Activated T-cell treated with anti-CD3 and anti-CD28 coated beads for 48 hours (primary cell): ENCODE measurements around the gene GP5.

Experiments used
- DNase-seq: peaks from one replicate; pipeline ENCODE4 v3.0.0-alpha.2; 2020; ENCODE audit warnings: low read depth

Gene GP5

DNA sequence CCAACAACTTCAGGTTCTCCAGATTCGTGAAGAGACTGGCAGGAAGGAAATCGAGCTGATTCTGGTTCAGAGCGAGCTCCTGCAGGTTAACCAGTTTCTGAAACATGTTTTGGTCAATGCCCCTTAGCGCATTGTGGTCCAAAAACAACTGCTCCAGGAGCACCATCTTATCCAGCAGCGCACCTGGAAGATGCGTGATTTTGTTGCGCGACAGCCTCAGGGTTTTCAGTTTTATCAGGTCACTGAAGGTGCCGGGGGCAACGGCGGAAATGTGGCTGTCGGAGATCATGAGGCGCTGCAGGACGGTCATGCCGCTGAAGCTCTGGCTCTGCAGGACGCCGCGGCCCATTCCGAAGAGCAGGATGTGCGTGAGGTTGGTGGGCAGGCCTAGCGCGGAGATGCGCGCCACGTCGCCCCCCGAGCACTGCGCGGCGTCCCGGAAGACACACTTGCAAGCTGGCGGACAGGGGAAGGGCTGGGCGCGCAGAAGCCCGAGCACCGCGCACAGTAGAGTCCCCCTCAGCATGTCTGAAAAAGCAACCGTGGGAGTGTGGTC is 1.2 kb downstream of the GP5 start:
- peak; percentile 27 for DNase-seq

- DNase-seq: peak; percentile 23
Measured at GRCh38 chr3:194396859-194397756, 2.0 kb downstream of the GP5 start.

GRCh38 chr3:194396539-194396858 is 2.6 kb downstream of the GP5 start:
- DNase-seq: no peak

GRCh38 chr3:194395778-194396538 is 3.1 kb downstream of the GP5 start:
- DNase-seq: peak; percentile 43

- no peak for DNase-seq
Measured at GRCh38 chr3:194395212-194395611, 3.9 kb downstream of the GP5 start.

- no peak for DNase-seq
Measured at GRCh38 chr3:194392576-194392975, 6.5 kb downstream of the GP5 start.

- no peak for DNase-seq
Measured at GRCh38 chr3:194390835-194391234, 8.2 kb downstream of the GP5 start.

DNA sequence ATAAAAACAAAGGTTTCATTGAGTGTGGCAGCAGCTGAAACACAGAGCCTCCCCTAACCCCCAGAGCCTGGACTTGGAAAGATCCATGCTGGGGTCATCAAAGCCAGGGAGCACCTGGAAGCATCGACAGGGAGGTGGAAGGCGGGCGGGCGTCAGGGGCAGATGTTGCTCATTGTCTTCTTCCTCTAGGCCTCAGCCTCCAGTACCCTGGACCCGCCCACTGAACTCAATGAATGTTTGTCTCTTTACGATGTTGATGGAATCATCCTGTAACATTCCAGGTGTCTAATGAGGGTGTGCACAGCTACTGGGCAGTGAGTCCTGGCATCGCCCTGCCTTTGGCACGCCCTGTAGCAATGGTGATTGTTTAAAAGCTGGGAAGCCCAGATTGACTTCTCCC is 9.8 kb downstream of the GP5 start:
- no peak for DNase-seq

DNA sequence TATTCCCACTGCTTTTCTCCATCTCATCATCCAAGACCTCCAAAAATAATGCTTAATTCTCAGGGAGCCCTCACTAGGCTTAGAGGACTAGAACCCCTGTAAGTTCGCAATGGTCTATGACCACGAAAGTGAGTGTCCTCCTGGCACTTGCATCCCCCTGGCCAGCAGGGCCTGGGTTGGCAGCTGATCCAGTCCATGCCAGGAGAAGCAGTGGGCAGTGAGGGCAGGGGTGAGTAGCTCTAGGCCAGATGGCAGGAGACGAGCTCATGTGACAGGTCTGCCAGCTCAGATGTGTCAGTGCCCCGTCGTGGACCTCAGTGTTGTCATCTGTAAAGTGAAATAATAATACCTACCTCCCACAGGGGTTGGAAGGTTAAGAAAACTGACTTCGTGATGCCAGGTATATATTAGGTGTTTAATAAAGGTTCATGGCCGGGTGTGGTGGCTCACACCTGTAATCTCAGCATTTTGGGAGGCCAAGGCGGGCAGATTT is 11.1 kb downstream of the GP5 start:
- DNase-seq: no peak

DNA sequence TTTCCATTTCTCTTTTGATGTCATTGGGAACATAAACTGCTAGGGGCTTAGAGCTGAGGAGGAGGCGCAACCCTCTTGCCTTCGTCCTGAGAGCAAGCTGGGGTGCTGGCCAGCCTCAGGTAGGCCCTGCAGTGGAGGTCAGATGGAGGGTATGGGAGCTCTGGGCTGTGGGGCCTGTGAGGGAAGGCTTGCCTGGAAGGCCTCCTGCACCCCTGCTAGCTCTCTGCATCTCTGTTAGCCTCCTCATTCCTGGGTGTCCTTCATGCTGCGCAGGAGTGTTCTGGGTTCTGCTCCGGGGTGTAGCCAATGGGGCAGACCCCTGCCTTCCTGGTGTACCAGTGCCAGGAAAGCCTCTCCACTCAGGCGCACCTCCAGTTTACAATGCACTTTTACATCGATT is 11.8 kb downstream of the GP5 start:
- no peak for DNase-seq

- DNase-seq: no peak
Measured at GRCh38 chr3:194386648-194387047, 12.4 kb downstream of the GP5 start.

DNA sequence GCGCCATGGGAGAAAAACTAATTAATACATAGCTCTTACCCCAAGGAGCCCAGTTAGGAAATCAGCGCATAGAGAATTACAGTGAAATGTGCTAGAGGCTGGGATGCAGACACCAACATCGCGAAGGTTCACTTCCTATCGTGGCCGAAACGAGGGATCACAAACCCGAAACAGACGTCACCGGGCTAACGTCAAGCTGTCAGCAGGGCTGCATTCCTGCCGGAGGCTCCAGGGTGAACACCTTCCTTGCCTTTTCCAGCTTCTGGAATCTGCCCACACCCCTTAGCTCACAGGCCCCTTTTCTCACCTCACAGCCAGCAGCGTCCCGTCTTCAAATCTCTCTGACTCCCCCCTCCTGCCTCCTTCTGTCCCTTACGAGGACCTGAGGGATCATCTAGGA is 13.0 kb downstream of the GP5 start:
- DNase-seq: no peak

GRCh38 chr3:194384569-194385001 is 14.5 kb downstream of the GP5 start:
- DNase-seq: no peak

DNA sequence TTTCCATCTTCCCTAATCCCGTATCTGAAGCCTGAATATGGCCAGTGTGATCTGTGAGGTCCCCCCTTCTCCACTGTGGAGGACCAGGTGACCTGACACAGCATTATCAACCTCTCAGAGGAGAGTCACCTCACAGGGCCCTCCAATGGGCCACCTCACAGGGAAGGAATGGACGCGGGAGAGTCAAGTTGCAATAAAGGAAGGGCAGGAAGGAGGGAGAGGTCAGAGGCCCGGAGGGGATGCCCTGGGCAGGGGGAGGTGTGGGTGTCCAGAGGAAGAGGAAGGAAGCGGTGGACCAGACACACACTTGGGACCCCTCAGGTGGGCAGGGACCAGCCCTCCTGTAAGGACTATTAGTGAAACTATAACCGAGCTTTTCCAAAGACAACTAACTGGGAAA is 14.9 kb downstream of the GP5 start:
- DNase-seq: no peak

- DNase-seq: no peak
Measured at GRCh38 chr3:194383276-194383940, 15.7 kb downstream of the GP5 start.

GRCh38 chr3:194382892-194383223 is 16.2 kb downstream of the GP5 start:
- no peak for DNase-seq

- no peak for DNase-seq
Measured at GRCh38 chr3:194382196-194382891, 16.7 kb downstream of the GP5 start.

DNA sequence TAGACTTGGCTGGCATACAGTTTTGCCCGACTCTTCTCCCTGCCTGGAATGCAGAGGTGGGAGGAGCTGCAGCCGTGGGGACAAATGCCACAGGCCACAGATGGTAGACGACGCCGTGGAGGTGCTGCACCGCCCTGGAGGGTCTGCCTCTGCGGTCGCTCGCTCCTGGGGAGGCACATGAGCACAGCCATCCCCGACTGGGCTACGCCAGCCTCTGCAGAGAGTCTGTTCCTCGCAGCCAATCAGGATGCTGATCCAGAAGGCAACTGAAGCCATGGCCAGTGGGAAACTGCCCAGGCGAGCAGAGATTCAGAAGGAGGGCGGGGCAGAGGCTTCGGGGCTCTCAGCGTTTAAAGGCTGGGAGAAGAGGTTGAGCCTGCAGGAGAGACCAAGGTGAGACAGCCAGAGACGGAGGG is 17.6 kb downstream of the GP5 start:
- DNase-seq: no peak

DNA sequence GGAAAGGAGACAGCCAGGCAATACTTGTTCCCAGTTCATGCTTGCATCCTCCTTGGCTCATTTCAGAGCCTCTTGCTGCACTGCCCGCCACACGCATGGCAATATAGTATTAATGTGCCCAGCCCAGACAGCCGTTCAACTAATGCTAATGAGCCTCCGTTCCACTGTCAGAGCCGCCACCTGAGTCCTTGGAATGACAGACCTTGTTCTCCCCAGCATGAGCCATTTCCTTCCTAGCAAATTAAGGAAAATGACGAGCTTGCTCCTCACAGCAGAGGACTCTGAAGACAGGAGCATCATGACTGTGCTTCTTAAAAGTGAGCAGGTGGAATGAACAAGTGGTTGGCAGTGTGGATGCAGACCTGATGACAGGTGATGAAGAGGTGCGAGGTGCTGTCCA is 18.7 kb downstream of the GP5 start:
- DNase-seq: no peak

DNA sequence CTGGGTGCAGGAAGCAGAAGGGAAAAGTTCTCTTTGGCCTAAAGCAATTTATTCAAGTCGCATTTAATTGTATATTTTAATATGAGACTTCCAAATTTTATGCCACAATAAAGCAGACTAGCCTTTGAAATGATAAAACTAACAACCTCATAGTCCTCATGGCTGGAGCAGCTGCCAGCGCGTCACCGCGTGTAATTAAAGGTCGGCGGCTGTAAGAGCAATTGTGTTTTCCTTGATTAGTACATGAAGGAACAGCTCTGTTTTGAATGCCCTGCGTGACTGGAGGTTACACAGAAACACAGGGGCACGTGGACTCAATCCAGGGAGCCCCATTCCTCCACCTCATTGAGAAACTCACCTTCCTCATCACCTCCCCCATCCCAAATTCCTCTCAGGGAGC is 19.4 kb downstream of the GP5 start:
- no peak for DNase-seq

DNA sequence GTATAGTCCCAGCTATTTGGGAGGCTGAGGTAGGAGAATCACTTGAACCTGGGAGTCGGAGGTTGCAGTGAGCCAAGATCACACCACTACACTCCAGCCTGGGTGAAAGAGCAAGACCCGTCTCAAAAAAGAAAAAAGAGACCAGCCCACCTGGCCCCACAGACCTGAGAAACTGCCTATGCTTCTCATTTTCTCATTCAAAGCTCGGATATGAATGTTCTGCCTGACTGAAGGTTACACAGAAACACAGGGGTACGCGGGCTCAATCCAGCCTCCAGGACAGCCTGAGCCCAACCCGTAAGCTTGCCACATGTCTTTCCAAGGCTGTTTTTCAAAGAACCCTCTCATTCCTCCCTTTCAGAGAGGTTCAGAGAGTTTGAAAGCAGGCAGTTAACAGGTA is 19.8 kb downstream of the GP5 start:
- no peak for DNase-seq

GRCh38 chr3:194377708-194378107 is 21.4 kb downstream of the GP5 start:
- no peak for DNase-seq
